ENCODE data around the gene PDZD2.

GRCh38 chr5:31711363-31711762, 72.4 kb downstream of the PDZD2 start:
- TF ChIP-seq CTCF (IDR thresholded peaks at IDR 0.05) (no peak), POLR2AphosphoS5 (IDR thresholded peaks at IDR 0.05; ENCODE audit: insufficient read depth in 1 of 2, low read depth in 1 of 2) (no peak)

Data from vagina (tissue), 2 donors.